DMS79 (cell line): ENCODE data around the gene DCUN1D4.
"Not testable (repeated sequence)": the region's sequence is repeated elsewhere in the genome, so short reads cannot be mapped to it uniquely, and the experiment has no call there.

Source experiments
- DNase-seq: peaks from one replicate; lab custom pipeline; 2025; lab: John Stamatoyannopoulos, UW

DCUN1D4 gene

GRCh38 chr4:51855270-51855669 lies 12.3 kb downstream of the DCUN1D4 start:
- DNase-seq: no peak

DNA sequence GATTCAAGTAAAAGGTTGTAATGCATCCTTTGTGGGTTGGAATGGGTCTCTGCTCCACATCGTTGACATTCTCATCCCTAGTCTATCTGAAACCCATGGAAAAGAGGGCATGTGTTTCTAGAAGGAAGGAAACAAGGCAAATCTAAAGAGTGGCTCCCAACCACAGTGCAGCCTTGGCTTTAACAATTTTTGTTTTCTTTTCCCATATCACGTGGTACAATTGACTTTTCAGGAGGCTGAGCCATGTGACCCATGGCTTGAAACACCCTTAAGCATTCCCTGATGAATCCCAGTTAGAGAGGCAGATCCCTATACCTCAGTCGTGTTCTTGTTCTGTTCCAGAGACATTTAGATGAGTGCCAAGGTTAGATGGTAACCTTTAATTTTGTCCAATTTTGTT lies 12.8 kb downstream of the DCUN1D4 start:
- DNase-seq: no peak

- no peak for DNase-seq
Measured at GRCh38 chr4:51858605-51859202, 15.8 kb downstream of the DCUN1D4 start.

GRCh38 chr4:51859476-51860031 lies 16.6 kb downstream of the DCUN1D4 start:
- no peak for DNase-seq

DNA sequence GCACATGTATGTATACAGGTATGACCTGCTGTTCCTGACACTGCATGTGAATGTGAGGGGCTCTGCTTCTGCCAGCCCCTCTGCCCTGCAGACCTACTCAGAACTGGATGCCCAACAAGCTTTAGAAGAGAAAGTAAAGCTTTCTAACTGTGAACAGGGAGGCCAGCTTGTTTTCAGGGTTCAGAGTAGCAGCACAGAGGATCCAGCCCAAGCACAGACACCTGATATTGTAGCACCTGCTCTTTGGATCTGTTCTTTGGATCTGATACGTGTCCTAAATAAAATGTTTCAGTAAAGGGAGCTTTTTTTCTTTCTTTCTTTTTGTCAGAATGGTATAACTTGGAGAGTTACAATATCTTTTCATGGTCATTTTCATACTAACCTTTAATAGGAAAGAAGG lies 19.2 kb downstream of the DCUN1D4 start:
- no peak for DNase-seq

DNA sequence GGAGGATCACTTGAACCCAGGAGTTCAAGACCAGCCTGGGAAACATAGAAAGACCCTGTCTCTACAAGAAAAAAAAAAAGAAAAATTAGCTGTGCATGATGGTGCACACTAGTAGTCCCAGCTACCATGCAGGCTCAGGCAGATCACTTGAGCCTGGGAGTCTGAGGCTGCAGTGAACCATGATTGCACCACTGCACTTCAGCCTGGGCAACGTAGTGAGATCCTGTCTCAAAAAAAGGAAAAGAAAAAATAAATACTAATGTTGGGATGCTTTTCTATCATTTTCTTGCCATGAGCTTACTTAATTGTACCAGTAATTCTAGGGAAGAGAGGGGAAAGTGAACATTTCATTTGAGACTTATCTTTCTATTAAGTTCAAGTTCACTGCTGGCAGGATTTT lies 19.8 kb downstream of the DCUN1D4 start:
- no peak for DNase-seq

GRCh38 chr4:51865717-51866116 lies 22.8 kb downstream of the DCUN1D4 start:
- no peak for DNase-seq

- DNase-seq: no peak
Measured at GRCh38 chr4:51866835-51867234, 23.9 kb downstream of the DCUN1D4 start.

DNA sequence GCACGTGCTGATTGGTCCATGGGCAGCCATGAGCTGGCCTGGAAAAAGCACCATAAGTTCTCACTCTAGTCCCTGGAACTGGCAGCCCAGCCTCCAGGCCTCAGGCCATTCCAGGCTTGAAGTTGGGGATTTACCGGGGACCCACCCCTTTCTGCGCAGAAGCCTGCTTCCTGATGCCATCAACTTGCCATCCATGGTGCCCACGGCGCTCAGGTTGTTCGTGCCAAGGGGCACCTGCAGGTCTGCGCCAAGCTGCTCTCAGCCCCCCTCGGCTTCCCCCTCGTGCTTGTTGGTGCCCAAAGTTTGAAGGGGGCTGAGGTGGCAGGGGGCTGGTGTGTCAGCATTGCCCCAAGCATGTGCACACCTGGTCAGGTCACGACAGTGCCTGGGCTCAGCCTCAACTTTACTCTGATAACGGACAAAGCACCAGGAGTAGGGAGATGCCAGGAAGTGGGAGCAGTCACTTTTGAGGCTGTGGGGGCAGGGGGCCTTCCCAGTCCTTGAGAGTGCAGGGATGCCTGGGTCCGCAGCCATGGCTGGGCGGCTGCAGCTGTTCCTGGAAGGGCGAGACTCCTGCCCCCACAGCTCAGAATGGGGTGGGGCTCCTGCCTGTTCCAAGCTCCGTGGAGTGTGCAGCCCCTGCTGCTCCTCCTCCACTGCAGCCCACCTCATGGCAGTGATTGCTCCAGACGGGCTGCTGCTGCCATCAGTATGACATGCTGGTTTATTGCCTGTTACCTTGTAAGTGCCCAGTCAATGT lies 24.9 kb downstream of the DCUN1D4 start:
- DNase-seq: no peak

DNA sequence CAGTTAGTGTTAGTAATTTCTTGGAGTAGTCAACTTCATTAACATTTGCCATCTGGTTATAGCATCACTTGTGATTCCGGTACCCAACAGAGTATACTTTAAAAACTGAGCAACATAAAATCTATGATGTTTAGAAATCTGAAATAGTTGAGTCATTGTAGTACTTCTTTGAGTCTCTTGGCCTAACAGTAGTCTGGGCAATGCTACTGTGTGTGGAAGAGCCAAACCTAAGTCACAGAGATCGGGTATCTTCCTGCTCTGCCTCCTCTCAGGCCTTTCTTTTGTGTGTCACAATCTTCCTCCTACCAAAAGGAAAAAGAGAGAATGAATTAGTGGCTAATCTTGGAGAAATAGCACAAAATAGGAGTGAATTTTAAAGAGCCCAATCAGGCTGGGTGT lies 25.5 kb downstream of the DCUN1D4 start:
- no peak for DNase-seq

DNA sequence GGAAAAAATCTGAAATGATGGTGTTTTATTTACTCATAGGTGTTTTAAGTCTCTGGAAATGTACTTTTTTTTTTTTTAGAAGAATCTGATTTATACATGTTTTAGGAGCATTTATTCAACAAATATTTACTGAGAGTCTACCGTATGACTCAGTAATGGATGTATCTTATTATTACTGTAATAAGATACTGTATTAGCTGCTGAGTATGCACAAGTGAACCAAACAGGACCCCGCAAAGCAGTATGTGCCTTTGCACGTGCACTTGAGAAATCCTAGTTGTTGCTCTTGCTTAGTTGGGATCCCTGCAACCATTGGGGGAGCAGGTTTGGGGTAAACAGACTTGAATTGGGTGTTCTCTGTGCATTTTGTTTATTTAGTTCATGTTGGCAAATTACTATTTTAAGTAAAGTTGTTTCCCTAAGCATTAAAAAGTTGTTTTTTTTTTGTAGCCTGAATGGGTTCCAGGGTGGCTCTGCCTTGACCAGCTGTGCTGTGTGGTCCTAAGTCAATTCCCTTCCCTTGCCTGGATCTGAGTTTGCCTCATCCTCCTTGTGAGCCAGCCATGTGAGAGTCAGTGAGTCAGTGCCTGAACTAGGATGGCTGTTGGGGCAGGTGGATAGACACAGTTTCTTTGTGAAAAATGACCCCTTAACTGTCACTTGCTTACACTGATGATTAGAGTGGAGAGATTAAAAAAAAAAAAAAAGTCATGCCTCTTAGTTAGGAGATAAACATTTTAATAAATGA lies 27.7 kb downstream of the DCUN1D4 start:
- no peak for DNase-seq

- no peak for DNase-seq
Measured at GRCh38 chr4:51872283-51872997, 29.5 kb downstream of the DCUN1D4 start.

- no peak for DNase-seq
Measured at GRCh38 chr4:51874551-51874950, 31.6 kb downstream of the DCUN1D4 start.

GRCh38 chr4:51878431-51878830 lies 35.5 kb downstream of the DCUN1D4 start:
- DNase-seq: no peak

DNA sequence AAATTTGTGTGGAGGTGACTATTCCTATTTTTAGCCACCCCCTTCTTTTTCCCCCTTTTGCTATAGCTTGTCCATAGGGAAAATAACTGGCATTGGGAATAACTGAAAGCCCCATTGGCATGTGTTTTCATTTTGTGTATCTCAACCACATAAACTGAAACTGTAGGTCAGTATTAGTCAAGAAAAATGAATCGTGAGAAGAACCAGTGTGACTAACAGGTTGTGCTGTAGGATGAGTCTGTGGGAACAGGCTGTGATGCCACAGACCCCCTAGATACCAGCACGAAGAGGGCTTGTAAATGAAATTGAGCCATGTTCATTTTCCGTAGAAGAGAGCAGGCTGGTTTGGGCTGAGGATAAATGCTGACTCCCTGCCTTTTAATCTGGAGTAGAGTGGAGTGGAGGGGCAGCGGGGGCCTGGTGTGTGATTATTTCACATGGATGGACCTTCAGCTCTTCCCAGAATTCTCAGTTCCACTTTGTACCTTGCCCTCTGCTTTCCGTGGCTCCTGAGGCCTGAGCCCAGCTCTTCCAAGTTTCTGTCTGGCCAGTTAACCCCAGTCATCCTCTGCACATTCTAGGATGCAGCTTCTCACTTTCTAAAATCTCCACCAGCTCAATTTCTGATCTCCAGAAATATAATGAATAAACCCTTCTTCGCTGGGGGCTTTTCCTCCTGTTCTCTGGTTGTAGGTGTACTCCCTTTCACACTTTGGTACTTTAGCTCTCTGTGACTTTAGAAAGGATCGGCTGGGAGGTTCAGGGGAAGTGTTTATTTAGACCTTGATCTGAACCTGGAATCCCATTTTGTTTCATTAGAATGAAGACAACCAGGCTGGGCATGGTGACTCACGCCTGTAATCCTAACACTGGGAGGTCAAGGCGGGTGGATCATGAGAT lies 37.3 kb downstream of the DCUN1D4 start:
- DNase-seq: no peak

DNA sequence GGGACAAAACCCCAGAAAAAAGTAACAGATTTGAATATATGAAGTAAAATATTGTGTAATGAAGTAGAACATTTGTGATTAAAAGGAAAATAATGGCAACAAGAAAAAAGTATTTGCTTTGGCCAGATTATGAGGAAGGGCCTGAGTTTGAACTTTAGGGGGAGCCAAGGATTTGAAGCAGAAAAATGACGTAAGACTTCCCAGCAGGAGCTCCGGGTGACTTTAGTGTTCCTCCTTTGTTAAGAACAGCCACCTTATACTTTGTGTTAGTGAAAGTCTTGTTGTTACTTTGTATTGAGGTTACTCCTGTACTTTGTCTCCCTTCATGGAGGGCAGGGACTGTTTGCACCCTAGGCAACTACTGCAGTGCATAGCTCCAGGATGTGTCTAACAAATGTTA lies 41.1 kb downstream of the DCUN1D4 start:
- DNase-seq: no peak

- DNase-seq: no peak
Measured at GRCh38 chr4:51884606-51885005, 41.7 kb downstream of the DCUN1D4 start.

DNA sequence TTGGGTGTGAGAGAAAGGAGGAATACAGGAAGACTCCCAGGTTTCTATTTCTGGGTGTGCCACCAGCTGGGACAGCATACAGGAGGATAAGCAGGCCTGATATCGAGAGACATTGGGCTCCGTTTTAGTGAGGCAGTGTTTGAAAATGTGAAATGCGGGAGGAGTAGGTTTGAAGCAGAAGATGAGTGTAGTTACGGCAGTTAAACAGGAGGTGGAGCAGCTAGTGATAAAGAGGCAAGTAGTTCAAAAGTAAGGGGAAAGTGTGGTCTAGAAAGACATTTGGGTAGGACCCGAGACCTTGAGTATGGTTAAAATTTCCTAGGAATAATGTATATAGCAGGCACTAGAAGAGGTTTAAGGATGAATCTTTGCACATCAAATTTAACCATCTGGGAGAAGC lies 42.4 kb downstream of the DCUN1D4 start:
- DNase-seq: no peak

DNA sequence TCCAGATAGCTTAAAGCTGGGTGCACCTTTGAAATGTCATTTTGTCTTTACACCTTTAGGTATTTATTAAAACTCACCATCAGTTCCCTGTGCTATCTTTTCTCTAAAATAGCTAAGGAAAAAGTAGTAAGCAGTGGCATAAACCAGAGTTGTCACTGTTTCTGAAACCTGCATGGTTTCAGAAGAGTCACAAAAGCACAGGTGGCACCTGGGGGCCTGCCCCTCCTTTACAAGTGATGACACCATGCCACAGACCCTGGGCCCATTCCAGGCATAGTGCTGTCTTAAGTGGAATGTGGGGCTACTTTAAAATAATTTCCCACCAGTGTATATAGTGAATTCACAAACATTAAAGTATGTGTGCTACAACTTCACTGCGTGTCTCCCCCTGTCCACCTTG lies 47.8 kb downstream of the DCUN1D4 start:
- DNase-seq: no peak

DNA sequence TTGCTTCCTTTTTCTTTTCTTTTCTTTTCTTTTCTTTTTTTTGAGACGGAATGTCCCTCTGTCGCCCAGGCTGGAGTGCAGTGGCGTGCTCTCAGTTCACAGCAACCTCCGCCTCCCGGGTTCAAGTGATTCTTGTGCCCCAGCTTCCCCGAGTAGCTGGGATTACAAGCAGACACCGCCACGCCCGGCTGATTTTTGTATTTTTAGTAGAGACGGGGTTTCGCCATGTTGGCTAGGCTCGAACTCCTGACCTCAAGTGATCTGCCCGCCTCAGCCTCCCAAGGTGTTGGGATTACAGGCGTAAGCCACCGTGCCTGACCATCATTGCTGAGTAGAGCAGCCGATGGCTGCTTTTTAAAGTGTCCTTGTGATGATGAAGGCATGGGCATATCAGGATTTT lies 50.4 kb downstream of the DCUN1D4 start:
- not testable (repeated sequence) for DNase-seq

GRCh38 chr4:51894059-51894645 lies 51.2 kb downstream of the DCUN1D4 start:
- no peak for DNase-seq
